ENCODE measurements around the gene OR2H1.
"Not testable (repeated sequence)": the region's sequence is repeated elsewhere in the genome, so short reads cannot be mapped to it uniquely, and the experiment has no call there.

- TF ChIP-seq CTCF (IDR thresholded peaks at IDR 0.05); EZH2 (IDR thresholded peaks at IDR 0.05; ENCODE audit: borderline replicate concordance, insufficient read depth, low read depth, low read length, poor library complexity, severe bottlenecking): not testable (repeated sequence)
These were observed 12.9 kb upstream of the OR2H1 start for GRCh38 chr6:29444031-29444430.

Data from B cell (primary cell).